Fibroblast of the aortic adventitia (primary cell): ENCODE results near the gene HOXC11. TPM values are rescaled to one million over a fixed set of nuclear protein-coding genes. Genes with fewer than 3 reads are reported as not detected.

Source experiments
- DNase-seq: peaks from one replicate; pipeline ENCODE4 v3.0.0-alpha.2; 2010; ENCODE audit warnings: low read depth
- H3K4me3 ChIP-seq: 2 replicates; pipeline ENCODE4 v1.5.1; 2011; ENCODE audit warnings: low read depth, mild to moderate bottlenecking, control low read depth, low read length, moderate library complexity
- total RNA-seq: library from RNA; depleted of rRNA; stranded (reverse); fragments of >200 nt; gene quantifications from 2 replicates; pipeline ENCODE4 v1.2.3, GENCODE V29; 2012; ENCODE audit warnings: low replicate concordance
- TF ChIP-seq, protein P1 (sequence below): IDR thresholded peaks from 2 replicates; pipeline ENCODE4 v1.5.1; 2011; ENCODE audit warnings: mild to moderate bottlenecking, low read length, control low read depth, inconsistent platforms; ENCODE audit not compliant: insufficient read depth

The HOXC11 gene
- total RNA-seq, 1 donor = not detected

DNA sequence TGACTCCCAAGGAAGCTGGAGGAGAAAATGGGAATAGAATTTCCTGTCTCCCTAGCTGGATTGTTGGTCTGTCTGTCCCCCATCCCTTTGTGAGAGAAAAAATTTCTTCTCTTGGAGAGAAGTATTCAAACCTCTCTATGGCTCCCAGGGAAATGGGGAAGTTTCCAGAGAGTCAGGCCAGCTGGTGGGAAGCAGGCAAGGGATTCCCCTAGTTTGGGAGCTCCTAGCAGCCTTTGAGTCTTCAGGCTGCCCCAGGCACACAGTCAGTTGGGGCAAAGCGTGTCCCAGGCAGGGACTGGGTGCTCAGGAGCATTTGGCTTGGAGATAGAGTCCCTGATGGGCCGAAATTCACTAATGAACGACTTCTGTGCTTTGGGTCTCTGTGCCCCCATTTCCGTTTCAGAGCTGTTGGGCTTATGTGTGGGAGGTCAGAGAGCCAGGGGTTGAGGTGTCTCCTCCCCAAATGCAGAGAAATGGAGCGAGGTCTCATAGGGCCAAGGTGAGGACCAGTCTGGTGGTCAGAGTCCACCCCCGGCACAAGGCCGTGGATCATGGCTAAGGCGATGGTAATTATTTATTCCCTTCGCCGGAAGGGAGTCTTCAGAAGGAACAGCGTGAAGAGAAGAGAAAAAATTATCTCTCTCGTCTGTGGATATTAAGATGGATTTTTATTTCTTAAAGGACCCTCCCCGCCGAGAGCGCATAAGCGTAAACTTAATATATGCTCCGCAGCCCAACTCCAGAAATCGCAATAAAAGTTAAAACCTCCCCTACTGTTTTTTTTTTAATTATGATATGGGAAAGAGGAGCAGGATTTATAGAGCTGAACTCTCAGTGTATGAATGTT is 20.5 kb downstream of the HOXC11 start:
- H3K4me3 ChIP-seq = no peak overlapping the region
- TF ChIP-seq, protein P1, sequence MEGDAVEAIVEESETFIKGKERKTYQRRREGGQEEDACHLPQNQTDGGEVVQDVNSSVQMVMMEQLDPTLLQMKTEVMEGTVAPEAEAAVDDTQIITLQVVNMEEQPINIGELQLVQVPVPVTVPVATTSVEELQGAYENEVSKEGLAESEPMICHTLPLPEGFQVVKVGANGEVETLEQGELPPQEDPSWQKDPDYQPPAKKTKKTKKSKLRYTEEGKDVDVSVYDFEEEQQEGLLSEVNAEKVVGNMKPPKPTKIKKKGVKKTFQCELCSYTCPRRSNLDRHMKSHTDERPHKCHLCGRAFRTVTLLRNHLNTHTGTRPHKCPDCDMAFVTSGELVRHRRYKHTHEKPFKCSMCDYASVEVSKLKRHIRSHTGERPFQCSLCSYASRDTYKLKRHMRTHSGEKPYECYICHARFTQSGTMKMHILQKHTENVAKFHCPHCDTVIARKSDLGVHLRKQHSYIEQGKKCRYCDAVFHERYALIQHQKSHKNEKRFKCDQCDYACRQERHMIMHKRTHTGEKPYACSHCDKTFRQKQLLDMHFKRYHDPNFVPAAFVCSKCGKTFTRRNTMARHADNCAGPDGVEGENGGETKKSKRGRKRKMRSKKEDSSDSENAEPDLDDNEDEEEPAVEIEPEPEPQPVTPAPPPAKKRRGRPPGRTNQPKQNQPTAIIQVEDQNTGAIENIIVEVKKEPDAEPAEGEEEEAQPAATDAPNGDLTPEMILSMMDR = no peak
- DNase-seq = no peak

DNA sequence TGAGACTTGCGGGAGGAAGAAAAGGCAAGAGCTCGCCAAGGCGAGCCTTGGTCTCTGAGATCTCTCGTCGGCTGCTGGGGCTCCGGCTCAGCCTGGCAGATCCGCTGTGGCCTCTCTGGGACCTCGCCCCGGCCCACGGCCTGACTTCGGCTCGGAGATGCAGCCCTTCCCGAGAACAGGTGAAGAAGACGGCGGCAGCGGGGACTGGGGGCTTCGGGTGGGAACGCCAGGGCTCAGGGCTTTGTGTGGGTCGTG is 21.0 kb downstream of the HOXC11 start:
- TF ChIP-seq, protein P1 = no peak
- DNase-seq = no peak
- no peak overlapping the region for H3K4me3 ChIP-seq

DNA sequence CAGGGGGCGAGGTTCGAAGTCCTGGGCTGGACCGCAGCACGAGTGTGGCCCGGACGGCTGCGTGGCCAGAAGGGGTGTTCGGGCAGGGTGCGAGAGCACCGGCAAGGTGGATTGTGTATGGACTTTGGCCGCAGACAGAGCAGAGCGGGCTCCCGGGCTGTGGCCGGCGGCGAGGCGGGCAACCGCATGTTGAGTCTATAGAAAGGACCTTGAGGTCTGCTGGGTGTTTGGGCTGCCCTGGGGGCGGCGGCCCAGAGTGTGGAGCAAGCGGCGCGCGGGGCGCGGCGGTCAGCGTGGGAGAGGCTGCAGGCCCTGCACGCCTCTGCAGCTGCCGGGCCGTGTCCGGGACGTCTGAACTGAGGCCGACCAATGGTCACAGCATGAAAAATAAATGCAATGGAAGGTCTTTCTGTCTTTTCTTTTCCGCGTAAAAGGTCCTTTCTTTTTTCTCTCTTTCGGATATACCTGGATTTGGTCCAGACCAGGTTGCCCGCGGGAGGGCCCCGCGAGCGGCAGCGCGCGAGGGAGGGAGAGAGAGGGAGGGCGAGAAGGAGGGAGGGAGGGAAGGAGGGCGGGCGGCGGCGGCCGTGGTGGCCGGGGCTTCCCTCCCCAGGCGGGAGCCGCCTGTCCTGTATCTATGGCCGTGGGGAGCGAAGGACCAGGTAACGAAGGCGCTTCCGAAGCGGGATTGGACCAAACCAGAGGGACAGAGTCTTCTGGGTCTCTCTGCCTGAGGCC is 21.5 kb downstream of the HOXC11 start:
- no peak for DNase-seq
- H3K4me3 ChIP-seq = no peak overlapping the region
- TF ChIP-seq, protein P1 = no peak

DNA sequence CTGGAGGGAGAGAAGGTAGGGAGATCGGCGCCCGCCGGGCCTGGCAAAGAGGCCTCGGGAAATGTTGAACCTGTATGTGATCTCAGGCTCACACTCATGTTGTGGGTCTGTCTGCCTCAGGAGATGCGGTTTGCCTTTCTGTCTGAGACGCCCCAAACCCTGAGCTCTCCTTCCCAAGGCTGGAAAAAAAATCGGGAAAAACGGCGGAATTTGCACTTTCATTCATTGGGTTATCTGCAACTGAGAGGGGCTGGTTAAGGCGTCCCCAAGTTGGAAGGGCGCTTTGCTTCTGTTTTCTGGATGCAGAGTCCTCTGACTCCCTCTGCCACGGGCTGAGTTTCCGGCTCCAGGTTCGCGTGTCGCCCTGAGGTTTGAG is 22.1 kb downstream of the HOXC11 start:
- TF ChIP-seq, protein P1 = no peak
- DNase-seq = no peak
- no peak overlapping the region for H3K4me3 ChIP-seq

DNA sequence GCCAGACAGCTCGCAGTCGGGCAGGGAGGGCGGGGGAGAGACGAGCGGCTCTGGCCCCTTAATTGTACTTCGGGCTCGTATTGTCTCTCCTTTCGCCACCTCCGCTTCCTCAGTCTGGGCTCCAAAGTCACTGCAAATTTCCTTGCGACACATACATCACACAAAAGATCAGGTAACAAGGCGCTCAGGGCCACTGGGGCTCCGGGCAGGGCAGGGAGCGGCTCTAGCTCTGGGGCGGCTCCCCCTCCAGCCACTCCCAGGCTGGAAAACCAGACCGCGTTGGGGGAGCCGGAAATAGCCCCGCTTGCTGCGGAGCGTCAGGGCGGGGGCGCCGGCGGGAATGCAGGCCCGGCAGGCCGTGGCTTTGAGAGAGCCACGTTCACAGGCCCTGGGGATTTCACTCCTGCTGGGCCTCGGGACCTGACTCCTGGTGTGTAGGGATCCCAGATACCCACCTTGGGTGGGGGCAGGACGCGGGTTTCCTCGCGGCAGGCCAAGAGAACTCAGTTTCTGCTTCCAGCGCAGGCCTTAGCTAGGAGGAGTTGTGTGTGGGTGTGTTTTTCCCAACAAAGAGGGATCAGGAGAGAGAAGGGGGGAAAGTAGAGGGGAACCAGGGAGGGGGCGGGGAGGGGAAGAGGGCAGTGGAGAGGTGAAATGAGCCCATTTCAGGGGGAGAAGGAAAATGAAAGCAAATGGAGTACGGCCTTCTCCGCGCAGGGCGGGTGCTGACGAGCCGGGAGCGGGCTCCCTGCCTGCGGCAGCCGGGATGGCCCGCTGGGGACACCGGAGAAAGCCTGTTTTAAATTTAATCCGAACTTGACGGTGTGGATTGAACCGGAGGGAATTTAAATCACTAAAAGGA is 22.7 kb downstream of the HOXC11 start:
- H3K4me3 ChIP-seq = peak overlapping the region; percentile 46
- DNase-seq = no peak

More for the DNA sequence above, 22.7 kb downstream of the HOXC11 start:
- TF ChIP-seq, protein P1 = no peak
